ENCODE measurements around the gene RUNX1. TPM values are rescaled to one million over a fixed set of nuclear protein-coding genes. Genes with fewer than 3 reads are reported as not detected.
"Not testable (repeated sequence)": the region's sequence is repeated elsewhere in the genome, so short reads cannot be mapped to it uniquely, and the experiment has no call there.

The RUNX1 gene
- total RNA-seq, 1 donor from 2014 or later = 0.41 TPM

- DNase-seq (ENCODE audit: low spot score in 2 of 2) (no peak), FAIRE-seq (no peak)
These were observed 92.4 kb downstream of the RUNX1 start for GRCh38 chr21:34956416-34957316.

GRCh38 chr21:34953950-34954349, 95.2 kb downstream of the RUNX1 start:
- no peak for FAIRE-seq
- no peak for DNase-seq (ENCODE audit: low spot score in 2 of 2)

- no peak for DNase-seq (ENCODE audit: low spot score in 2 of 2)
- no peak for FAIRE-seq
These were observed 96.4 kb downstream of the RUNX1 start for GRCh38 chr21:34952701-34953100.

- not testable (repeated sequence) for FAIRE-seq; DNase-seq (ENCODE audit: low spot score in 2 of 2)
These were observed 97.2 kb downstream of the RUNX1 start for GRCh38 chr21:34951868-34952267.

- FAIRE-seq (no peak), DNase-seq (ENCODE audit: low spot score in 2 of 2) (no peak)
These were observed 98.1 kb downstream of the RUNX1 start for GRCh38 chr21:34950980-34951379.

GRCh38 chr21:34949499-34949898, 99.6 kb downstream of the RUNX1 start:
- DNase-seq (ENCODE audit: low spot score in 2 of 2) = no peak
- no peak for FAIRE-seq

- DNase-seq (ENCODE audit: low spot score in 2 of 2) (no peak), FAIRE-seq (no peak)
These were observed 100.1 kb downstream of the RUNX1 start for GRCh38 chr21:34949030-34949429.

- no peak for FAIRE-seq
- no peak for DNase-seq (ENCODE audit: low spot score in 2 of 2)
These were observed 100.9 kb downstream of the RUNX1 start for GRCh38 chr21:34948157-34948556.

- DNase-seq (ENCODE audit: low spot score in 2 of 2) (no peak), FAIRE-seq (no peak)
These were observed 102.1 kb downstream of the RUNX1 start for GRCh38 chr21:34946916-34947534.

- no peak for DNase-seq (ENCODE audit: low spot score in 2 of 2)
- FAIRE-seq = no peak
These were observed 102.7 kb downstream of the RUNX1 start for GRCh38 chr21:34946385-34946840.

GRCh38 chr21:34945288-34945687, 103.8 kb downstream of the RUNX1 start:
- FAIRE-seq (no peak), DNase-seq (ENCODE audit: low spot score in 2 of 2) (no peak)

- DNase-seq (ENCODE audit: low spot score in 2 of 2) (no peak), FAIRE-seq (no peak)
These were observed 104.9 kb downstream of the RUNX1 start for GRCh38 chr21:34944015-34944755.

GRCh38 chr21:34942911-34943310, 106.2 kb downstream of the RUNX1 start:
- FAIRE-seq (no peak), DNase-seq (ENCODE audit: low spot score in 2 of 2) (no peak)

GRCh38 chr21:34941162-34941561, 107.9 kb downstream of the RUNX1 start:
- FAIRE-seq (no peak), DNase-seq (ENCODE audit: low spot score in 2 of 2) (no peak)

- FAIRE-seq (no peak), DNase-seq (ENCODE audit: low spot score in 2 of 2) (no peak)
These were observed 109.3 kb downstream of the RUNX1 start for GRCh38 chr21:34939673-34940331.

GRCh38 chr21:34938089-34938764, 110.9 kb downstream of the RUNX1 start:
- DNase-seq (ENCODE audit: low spot score in 2 of 2) (no peak), FAIRE-seq (no peak)

GRCh38 chr21:34936883-34937563, 112.1 kb downstream of the RUNX1 start:
- DNase-seq (ENCODE audit: low spot score in 2 of 2) = no peak
- FAIRE-seq = no peak

- FAIRE-seq = no peak
- no peak for DNase-seq (ENCODE audit: low spot score in 2 of 2)
These were observed 112.7 kb downstream of the RUNX1 start for GRCh38 chr21:34936371-34936789.

GRCh38 chr21:34935898-34936297, 113.2 kb downstream of the RUNX1 start:
- FAIRE-seq = no peak

More at GRCh38 chr21:34935898-34936297, 113.2 kb downstream of the RUNX1 start:
- DNase-seq (ENCODE audit: low spot score in 2 of 2) = no peak

All from frontal cortex (tissue), 4 donors.